GM19467 (cell line): ENCODE measurements around the gene FAM168A.
A peak's percentile ranks its signal among the peaks of the same experiment; 100 is the strongest.

Experiments used
- ATAC-seq: cut with Tn5 transposase; IDR thresholded peaks from one replicate; pipeline ENCODE4 v1.9.1; 2021; ENCODE audit warnings: mild to moderate bottlenecking, moderate library complexity; ENCODE audit not compliant: unreplicated experiment

The FAM168A gene

DNA sequence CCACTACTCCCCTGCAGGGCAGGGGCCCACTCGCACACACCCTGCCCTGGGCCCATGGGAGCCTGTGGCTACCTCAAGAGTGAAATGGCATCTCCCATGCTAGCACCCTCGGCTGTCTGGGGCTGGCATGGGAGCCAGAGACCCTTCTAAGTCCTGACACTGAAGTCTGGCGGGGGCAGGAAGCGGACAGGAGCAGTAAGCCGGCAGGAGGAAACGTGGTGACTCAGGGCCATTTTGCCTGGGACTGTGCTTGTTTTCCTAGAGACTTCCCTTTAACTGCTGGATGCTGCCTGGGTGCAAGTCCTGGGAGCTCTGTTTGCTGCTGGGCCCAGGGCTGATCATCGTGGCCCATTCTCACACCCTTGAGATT is 204.9 kb downstream of the FAM168A start:
- ATAC-seq, result no peak

- ATAC-seq, result no peak
These were observed 205.6 kb downstream of the FAM168A start for GRCh38 chr11:73392108-73393010.

- ATAC-seq, result no peak
These were observed 206.2 kb downstream of the FAM168A start for GRCh38 chr11:73391665-73392064.

GRCh38 chr11:73390601-73391565 is 207.0 kb downstream of the FAM168A start:
- no peak for ATAC-seq

GRCh38 chr11:73389916-73390315 is 208.0 kb downstream of the FAM168A start:
- no peak for ATAC-seq

DNA sequence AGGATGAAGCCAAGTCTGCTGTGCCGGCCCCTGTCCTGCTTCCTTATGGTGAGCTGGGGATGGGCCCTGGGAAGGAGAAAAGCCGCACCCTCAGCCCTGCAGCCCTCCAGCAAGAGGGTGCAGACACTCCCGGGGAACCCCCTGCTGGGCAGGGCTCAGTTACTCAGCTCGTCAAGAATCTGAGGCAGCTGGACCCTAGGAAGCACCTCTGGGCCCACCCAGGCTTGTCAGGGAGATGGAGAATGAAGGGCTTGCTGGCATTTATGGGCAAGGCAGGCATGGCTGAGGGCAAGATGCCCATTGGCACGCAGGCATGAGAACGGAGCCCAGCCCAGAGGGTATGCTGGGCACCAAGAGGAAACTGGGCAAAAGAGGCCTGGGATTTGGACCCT is 208.8 kb downstream of the FAM168A start:
- ATAC-seq, result no peak

- no peak for ATAC-seq
These were observed 209.4 kb downstream of the FAM168A start for GRCh38 chr11:73388265-73389133.

DNA sequence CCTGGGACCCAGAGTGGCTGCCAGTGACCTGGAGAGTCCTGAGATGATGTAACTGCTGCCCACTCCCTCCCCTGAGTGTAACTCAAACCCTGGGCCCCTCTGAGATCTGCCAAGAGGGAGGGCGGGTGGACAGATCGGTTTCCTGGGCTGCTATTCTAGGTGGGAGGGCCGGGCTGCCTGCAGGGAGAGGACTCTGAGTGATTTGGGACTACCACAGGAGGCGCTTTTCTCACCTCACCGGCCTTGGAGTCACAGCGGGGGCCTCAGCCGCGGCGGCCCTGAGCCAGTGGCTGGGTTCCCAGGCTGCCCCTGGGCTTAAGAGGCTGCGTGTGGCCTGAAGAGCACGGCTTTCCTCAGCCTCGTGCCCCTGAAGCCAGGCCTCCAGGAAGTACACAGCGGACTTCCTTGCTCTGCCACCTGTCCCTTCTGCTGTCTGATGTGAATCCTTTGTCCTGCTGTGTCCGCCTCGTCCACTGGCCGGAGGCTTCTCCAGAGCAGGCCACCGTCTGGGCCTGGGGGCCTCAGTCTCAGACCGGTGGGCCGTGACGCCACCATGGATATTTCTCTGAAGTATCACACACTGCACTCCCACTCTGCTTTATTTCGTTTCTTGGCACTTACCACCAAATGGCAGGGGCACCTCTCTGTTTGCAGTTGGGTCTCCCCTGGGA is 210.2 kb downstream of the FAM168A start:
- ATAC-seq, result no peak

DNA sequence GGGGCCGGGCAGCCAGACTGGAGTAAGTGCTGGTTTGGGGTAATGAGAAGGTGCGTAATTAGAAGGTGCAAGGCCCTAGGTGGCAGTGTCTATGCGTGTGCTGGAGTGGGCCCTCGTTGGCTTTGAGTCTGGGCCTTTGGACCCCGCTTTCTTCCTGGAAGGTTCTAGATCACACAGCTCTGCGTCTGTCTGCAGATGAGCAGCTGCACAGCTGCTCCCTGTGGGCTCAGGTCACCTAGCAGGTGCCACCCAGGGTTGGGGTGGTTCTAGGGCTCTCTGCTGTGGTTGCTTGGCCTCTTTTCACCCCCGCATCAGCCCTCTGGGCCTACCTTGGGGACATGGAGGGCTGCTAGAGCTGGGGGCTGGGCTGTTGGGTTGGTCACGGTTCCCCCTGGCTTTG is 211.4 kb downstream of the FAM168A start:
- ATAC-seq, result no peak

DNA sequence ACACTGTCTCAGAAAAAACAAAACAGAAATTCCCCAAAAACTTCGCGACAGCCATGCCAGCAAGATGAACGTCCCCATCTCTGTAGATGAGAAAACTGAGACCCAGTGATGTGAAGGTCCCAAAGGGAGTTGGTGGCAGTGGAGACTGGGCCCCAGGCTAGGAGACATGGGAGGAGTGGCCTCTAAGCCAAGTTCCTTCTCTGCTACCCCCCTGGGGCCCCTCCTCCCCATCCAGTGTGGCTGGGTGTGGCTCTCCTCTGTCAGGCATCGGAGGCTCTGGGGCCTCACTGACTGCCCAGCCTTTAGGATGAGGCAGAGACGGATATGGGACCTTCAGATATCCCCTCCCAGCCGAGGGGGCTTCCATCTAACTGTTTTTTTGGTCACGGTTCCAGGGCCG is 211.9 kb downstream of the FAM168A start:
- ATAC-seq, result no peak

DNA sequence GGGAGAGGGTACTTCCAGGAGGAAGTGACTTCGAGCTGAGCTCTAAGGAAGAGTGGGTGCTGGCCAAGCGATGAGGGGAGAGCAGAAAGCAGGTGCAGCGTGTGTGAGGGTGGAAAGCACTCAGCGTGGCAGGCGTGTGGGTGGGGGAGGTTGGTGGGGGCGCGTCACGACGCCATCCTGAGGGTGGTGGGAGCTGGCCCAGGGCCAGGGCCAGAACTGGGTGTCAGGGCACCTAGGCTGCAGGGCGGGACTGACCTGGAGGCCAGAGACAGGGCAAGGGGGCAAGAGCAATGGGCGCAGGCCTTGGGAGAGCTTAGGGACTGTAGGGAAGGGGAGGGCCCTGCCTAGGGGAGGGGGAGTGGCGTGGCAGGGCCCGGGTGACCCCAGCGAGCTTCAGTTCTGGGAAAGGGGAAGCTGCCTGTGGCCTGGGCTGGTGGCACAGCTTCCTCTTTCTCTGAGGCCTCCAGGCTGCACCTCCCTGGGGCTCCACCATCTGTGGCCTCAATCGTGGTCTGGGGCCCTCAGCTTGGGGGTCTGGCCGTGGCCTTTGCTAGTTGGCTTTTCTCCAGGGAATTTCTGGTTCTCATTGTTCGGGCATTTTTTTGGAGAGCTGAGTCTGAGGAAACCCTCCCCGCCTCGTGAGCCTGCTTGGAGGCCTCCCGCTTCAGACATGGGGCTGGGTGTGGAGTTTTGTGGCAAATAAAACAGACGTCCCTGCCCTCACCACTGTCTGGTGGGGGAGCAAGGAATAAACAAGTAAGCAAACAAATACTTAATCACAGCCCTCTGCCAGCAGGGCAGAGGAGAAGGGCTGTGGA is 212.8 kb downstream of the FAM168A start:
- peak; percentile 41 for ATAC-seq

DNA sequence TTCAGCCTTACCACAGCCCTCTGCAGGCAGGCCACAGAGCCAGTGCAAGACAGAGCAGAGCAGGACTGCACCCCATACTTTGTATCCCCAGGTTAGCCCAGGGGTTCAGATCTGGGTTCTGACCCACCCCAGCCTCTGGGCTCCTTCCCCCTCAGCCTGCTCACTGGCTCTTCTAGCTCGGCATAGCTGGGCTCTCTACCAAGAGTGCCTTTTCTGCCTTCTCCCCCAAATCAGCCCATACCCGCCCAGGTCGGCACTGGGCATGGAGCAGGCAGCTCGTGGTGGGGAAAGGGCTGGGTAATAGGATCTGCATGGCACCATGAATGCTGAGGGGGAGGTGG is 213.4 kb downstream of the FAM168A start:
- no peak for ATAC-seq

DNA sequence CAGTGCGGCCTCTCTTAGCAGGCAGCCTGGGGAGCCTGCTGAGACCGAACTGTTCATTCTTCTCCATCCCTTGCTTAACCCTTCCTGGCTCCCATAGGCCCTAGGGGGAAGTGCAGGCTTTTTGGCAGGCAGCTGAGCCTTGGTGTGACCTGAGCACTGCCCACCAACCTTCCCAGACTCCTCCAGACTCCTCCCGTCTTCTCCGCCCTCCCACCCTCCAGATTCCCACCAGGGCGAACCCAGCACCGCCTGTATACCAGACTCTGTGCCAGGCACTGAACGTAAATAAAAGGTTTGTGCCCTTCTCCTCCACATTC is 213.8 kb downstream of the FAM168A start:
- no peak for ATAC-seq

- no peak for ATAC-seq
These were observed 214.4 kb downstream of the FAM168A start for GRCh38 chr11:73383249-73384124.

DNA sequence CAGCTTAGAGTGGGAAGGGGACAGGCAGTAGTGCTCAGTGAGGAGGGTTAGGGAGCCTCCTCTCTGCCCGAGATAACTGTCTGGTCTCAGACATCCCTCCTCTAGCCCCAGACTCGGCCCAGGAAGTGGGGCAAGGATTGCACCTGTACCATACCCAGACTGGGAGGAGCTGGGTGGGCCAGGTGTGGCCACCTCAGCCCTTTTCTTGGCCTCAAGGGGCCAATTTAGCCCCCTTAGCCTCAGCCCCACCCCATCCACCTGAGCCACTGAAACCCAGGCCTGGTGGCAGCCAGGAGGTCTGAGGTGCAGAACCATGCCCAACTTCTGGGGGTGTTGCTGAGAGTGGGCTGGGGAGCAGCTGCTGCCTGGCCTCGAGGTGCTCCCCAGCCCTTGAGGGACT is 215.2 kb downstream of the FAM168A start:
- ATAC-seq, result no peak

DNA sequence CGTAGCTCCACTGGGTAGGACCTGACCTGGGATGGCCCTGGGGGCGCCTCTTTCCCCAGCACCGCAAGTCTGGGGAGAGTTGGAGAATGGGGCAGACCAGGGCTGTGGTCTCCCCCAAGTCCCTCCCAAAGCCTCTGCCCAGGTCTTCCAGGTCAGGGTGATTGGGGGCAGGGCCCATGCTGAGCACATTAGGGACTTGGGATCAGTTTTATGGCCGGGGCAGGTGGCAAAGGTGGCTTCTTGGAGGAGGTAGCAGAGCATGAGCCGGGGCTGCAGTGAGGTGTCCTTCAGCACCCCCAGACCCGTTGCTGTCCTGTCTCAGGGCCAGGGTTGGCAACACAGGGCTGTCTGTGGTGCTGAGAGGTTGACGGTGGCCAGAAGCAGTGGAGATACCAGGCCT is 215.7 kb downstream of the FAM168A start:
- no peak for ATAC-seq

- ATAC-seq, result no peak
These were observed 216.3 kb downstream of the FAM168A start for GRCh38 chr11:73381589-73381988.

DNA sequence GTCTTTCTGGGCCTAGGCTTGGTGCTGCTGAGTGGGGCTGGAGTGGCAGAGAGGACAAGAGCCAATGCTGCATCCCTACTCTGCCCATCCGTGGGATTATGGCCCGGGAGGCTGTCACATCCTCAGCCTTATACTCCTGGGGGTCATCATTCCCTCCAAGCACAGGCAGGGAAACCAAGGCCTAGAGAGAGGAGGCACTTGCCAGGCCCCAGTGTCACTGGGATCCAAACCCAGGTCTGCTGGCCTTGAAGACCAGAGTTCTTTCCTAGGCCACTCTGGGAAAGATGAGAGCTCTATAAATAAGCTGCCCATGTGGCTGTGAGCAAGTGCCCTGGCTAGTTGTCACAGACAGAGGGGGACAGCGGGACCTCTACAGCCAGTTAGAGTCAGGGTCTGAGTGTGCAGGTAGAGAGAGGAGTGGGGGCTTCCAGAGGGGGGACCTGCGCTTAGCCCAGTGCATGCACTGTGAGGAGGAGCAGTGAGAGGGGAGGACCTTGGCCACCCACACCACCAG is 217.0 kb downstream of the FAM168A start:
- ATAC-seq, result no peak

DNA sequence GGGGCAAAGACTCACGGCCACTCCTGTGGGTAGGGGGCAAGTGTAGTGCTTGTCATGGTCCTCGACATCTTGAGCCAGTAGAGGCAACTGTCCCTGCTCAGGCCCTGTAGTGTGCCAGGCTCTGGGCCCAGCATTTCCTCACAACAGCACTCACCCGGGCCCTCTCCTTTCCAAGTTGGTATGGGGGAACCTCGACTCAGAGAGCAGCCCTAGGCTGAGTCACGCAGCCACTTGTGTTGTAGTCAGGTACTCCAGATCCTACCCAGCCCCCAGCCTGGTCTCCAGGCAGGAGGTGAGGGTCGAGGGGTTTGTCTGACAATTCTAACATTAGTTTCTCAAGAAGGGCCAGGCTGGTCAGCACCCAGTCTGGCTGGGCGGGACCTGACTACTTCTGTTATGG is 217.6 kb downstream of the FAM168A start:
- no peak for ATAC-seq
